GM21528 (cell line): ENCODE data around the gene BRD3OS.

Source experiments
- ATAC-seq: cut with Tn5 transposase; IDR thresholded peaks from one replicate; pipeline ENCODE4 v1.9.1; 2021; ENCODE audit warnings: mild to moderate bottlenecking, moderate library complexity; ENCODE audit not compliant: unreplicated experiment, low FRiP score

The BRD3OS gene

DNA sequence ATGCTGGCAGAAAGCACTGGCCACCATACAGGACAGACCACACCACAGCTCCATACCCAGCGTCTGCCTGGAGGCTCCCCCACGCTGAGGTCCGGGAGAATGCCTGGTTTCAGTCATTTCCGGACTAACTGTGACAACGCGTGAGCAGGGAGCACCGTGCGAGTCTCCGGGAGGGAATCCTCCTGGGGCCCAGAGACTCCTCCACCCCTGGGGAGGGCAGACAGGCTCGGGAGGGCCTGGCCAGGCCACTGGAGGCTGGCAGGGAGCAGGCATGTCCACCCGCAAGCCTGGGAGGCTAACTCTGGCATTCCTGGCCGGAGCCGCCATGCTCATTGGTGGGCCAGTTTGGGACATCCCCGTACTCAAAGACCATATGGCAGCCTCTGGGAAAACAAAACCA is 6.5 kb downstream of the BRD3OS start:
- ATAC-seq, result no peak

DNA sequence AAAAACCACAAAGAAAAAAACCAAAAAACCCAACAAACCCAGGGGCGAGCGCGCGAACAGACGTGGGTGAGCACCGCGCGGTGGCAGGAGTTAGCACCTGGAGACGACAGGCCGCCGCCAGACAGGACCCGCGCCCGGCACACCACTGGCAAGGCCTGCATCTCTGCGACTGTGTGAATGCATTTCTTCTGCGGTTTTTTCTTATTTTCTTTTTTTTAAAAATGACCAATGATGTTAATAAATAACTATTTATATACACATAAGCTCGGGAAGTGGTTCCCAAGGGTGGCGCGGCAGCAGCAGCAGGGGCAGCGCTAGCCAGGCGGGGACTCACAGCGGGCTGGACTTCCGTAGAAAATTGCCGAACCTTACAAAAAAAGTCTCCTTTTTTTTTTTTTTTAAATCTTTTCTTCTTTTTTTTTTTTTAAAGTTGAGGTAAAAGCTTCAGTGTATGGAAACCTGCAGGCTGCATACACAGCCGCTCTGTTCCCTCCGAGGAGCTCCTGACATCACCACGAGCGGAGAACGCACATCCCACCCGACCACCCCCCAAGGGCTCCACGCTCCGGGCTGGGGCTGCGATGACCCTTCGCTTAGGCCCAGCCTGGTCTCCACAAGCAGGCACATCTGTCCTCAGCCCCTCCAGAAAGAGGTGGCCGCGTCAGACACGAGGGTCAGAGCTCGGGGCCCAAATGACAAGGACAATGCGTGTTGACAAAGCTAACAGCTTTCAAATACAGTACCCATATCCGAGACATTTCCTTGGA is 7.4 kb downstream of the BRD3OS start:
- no peak for ATAC-seq

DNA sequence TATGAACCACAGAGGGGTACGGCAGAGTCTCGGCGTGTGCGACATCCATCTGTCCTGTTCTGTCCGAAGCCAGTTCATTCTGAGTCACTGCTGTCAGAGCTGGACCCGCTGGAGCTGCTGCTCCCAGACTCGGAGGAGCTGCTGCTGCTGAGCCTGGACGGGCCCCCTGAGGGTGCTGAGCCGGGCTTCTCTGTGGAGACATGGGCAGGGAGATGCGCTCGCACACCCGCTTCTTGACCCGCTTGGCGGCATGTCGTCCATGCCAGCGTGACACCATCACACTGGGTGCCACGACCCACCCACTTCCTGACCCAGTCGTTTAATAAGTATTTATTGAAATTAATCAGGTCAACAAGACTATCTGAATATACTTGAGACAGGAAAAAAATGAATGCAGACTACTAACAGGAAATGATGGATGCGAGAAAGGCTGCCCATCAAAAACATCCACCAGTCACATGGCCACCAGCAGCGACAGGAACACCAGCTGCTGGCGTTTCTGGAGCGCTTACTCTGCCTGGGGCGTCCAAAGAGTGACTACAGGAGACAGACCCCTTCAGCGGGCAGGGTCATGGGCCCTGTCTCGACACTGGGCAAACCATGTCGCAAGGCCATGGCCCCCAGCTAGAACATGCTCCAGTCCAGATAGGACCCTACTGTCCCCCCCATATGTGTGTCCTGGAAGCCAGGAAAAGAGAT is 8.4 kb downstream of the BRD3OS start:
- ATAC-seq, result no peak

DNA sequence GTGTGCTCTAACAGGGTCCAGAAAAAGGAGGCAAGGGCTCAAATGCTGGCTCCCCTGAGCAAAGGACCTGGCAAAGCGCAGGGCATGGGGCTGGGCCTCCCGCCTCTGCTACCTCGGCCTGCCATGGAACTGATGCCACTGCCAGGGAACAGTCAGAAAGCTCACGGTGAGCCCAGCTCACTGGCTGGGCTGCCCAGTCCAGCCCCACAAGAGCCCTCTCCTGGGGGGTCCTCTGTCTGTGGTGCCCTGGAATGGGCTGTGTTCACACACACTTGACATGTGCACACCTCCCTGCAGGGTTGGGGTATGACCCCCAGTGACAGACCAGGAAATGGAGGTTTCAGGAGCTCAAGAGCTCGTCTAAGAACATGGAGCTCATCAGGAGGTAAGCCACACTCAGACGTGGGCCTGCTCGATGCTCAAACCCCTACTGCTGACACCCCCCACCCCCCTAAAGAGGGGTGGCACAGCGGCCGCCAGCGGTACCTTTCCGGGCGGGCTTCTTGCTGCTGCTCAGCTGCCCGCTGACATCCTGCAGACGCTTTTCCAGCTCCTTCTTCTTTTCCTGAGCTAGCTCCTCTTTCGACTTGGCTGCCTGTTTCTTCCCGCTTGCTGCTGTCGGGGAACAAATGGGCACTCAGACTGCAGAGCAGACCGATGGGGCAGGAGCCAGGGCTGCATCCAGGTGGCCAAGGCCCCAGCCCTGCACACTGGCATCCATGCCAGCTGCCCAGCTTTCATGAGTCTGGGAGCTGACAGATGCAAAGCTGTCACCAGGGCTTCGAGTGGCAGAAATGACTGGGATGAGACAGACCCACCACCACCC is 9.1 kb downstream of the BRD3OS start:
- ATAC-seq, result no peak

DNA sequence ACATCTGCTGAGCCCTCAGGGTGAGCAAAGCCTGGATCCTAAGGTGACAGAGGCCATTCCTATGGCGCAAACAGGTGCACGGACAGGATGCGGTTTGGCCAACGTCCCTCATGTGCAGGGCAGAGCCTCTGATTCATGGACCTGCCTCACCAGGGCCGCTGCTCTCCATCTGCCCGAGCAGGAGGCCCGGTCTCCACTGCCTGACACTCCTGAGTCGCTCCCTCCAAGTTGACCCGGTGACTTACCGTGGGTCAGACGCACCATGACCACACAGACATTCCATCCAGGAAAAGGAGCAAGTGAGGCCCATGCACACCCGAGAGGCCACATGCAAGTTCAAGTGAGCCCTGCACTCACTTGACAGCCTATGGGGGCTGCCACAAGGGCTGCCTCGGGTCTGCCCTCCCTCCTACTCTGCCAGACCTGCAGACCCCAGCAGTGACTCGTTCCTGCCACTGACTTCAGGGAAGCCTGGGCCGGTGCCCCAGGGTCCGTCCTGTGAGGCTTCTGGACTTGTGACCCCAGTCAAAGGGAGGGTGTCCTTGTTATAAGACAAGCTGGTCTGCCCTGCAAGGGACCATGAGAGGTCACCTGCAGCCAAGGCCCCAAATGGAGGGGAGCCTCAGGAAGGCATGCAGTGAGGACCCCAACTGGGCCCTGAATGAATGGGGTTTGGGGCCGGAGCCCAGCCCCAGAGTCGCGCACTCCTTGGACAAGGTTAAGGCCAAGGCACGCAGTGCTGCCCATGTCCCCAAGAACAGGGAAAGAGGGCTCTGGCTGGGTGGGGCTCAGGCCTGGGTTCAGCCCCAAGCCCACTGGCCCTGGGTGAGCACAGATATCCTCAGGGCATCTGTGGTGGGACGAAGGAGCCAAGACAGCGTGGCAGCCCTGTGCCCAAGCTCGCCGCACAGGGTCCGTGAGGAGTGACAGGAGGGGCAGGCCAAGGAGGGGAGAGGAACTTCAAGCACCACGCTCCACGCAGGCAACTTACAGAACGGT is 10.1 kb downstream of the BRD3OS start:
- ATAC-seq, result no peak

GRCh38 chr9:134036130-134036529 is 10.8 kb downstream of the BRD3OS start:
- ATAC-seq, result no peak

DNA sequence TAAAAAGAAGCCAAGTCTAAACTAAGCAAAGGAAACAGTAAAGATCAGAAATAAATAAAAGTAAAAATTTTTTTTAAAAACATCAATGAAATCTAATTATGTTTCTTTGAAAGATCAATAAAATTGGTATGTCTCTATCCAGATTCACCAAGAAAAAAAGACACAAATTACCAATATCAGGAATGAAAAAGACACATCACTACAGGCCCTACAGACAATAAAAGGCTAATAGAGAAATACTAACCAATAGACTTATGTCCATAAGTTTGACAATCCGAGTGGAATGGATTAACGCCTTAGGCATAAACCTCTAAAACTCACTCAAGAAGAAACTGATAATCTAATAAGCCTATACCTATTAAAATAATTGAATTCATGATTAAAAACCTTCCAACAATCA is 12.4 kb downstream of the BRD3OS start:
- ATAC-seq, result no peak

DNA sequence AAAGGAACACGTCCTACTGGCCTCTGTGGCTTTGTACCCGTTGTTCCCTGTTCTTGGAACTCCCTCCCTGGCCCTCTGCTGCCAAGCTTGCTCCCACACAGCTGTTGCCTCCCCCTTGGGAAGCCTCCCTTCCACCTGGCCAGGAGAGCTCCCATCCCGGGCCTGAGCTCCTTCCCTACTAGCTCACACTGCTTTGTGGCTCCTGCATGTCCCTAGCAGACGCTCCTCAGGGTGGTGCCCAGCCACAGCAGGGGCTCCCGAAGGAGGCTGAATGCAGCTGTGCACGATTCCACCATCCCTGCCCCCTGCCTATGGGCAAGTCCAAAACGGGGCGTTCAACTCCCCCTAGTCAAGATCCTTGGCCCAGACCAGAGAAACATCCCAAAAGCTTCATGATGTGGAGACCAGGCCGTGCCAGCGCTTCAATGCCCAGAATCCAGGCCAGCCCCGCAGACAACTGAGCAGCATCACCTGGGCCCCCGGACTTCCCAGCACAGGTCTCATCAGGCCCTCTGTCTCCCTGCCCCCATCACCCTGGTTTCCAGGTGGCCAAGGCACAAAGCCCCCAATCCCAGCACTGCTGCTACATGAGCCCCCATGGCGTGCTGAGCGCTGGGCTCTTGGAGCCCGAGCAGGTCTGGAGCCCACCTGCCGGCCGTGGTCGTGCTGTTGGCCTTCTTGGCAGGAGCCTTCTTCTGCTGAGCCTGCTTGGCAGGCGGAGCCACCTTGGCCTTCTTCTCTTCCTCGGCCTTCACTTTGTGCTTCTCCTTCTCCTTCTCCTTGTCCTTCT is 14.3 kb downstream of the BRD3OS start:
- ATAC-seq, result no peak

- no peak for ATAC-seq
Measured at GRCh38 chr9:134040176-134040565, 14.9 kb downstream of the BRD3OS start.

DNA sequence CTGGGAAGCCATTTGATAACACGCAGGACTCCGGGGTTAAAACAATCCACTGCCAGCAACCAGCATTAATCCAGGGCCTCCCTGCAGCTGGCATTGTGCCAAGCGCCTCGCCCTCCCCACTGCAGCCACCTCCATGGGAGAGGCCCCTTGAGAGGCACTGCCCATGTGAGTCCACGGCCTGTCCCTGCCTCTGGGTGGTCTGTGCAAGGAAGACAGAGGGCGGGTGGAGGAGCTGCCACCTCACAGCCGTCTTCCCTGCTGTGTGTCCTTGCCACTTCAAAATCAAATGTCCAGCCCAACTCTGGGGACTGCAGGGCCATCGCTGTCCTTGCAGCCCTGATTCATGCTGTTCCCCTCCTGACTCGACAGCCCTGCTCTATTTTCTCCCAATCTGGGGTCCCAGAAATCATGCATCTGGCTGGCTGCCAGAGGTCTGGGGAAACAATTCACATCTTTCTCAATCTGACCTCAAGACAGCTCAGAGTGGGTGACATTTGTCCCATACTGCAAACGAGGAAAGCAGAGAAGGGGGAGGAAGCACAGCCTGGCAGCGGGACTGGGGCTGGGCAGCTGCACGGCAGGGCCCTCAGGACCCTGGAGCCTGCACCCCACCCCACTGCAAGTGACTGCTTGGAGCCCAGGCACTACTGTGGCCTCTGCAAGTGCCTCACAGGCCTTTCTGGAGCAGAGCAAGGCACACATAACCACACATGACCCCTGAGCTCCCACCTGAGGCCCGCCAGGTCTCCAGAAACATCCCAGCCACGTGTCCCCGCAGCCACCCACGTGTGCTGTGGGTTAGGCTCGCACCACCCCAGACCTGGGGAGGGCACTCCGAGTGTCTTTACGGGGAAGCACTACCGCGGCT is 15.7 kb downstream of the BRD3OS start:
- ATAC-seq, result no peak

DNA sequence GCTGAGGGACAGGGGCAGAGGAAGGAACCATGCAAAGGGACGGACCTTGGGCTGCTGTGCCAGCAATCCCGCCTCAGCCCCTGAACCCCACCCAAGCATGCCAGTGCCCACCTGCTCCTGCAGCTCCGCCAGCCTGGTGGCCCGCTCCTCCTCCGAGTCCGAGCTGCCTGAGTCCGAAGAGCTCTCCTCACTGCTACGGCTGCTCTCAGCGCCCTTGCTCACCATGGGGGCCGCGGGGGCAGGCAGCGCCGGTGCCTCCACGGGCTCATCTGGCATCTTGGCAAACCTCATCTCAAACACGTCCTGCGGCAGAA is 16.3 kb downstream of the BRD3OS start:
- ATAC-seq, result no peak

GRCh38 chr9:134043531-134043988 is 18.3 kb downstream of the BRD3OS start:
- no peak for ATAC-seq

DNA sequence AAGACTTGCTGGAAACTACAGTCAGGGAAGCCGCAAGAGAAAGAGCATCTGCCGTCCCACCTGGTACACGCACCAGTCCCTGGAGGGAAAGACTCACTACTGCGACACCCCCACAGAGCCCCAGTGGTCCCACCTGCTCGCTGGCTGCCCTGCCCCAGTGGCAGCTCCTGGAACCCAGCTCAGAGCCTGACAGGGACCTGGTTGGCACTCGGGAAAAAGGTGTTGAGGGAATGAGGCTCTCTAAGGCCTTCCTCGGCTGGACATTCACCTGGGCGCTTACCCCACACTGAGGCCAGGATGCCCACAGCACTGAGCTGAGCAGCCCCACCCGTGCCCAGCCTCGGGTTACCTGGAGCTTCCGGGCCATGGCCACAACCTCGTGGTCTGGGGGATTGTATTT is 19.7 kb downstream of the BRD3OS start:
- no peak for ATAC-seq

- no peak for ATAC-seq
Measured at GRCh38 chr9:134045841-134046544, 20.7 kb downstream of the BRD3OS start.

- no peak for ATAC-seq
Measured at GRCh38 chr9:134046894-134047681, 21.8 kb downstream of the BRD3OS start.

DNA sequence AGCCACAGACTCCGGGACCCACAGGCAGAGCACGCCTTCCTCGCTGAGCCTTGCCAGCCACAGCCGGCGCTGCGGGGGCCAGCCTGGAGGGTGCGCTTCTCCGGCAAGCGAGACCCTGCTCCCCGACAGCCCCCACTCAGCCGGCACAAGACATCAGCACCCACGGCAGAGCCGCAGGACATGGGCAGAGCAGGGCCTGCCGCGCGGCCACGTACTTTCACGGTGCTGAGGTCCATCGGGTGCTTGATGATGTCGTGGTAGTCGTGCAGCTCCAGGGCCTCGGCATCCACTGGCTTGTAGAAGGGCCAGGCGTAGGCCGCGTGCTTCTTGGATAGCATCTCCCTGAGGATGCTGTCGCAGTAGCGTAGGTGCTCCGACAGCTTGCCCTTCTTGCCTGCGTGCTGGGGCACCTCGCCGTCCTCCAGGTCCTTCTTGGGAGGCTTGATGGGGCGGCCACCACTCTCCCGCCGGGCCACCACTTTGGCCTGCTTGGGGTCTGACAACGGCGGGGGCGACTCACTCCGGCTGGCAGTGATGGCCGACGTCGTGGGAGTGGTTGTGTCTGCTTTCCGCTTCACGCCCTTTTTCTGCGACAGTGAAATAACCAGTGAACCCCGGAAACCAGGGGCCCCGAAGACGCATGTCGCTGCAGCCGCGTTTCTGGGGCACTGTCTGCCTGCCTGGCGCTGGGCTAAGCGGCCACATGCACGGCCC is 22.7 kb downstream of the BRD3OS start:
- no peak for ATAC-seq

- ATAC-seq, result no peak
Measured at GRCh38 chr9:134048582-134048968, 23.3 kb downstream of the BRD3OS start.
